CD4-positive, alpha-beta T cell (primary cell): ENCODE data around the gene BCO2. TPM values are rescaled to one million over a fixed set of nuclear protein-coding genes. Genes with fewer than 3 reads are reported as not detected.

Source experiments
- ATAC-seq: fragments of 200-7000 bp; cut with Tn5 transposase; one replicate; pipeline ENCODE4 v1.10.0; 2022; ENCODE audit warnings: mild to moderate bottlenecking; ENCODE audit not compliant: poor library complexity
- CTCF ChIA-PET: fragments of 350-600 bp; sonication (Branson Sonifier 250); formaldehyde crosslinking; loops from one replicate; lab custom pipeline; 2021; ENCODE audit warnings: antibody characterized with exemption, inconsistent platforms; lab: Charles Lee
- POLR2A ChIA-PET: fragments of 350-600 bp; sonication (Branson Sonifier 250); formaldehyde crosslinking; loops from one replicate; lab custom pipeline; 2021; ENCODE audit warnings: antibody characterized with exemption, inconsistent platforms; lab: Charles Lee
- DNase-seq, 14 experiments: peaks; one replicate each; pipeline ENCODE4 v3.0.0-alpha.2; 2013 to 2020; ENCODE audit warnings: mixed read lengths in 2 of 14
- H3K27ac ChIP-seq, 2 donors: one replicate each; pipeline versions ENCODE4 v1.5.1 to v1.7.0; 2013; ENCODE audit warnings: low read length in 2 of 2, low read depth in 1 of 2, mild to moderate bottlenecking in 1 of 2
- H3K27me3 ChIP-seq, 2 experiments: 1 replicate in 1 of 2; 2 replicates in 1 of 2; pipeline versions ENCODE4 v1.6.1 to v1.7.0; 2013; ENCODE audit warnings: low read length in 2 of 2, control low read depth in 1 of 2, mild to moderate bottlenecking in 1 of 2, moderate library complexity in 1 of 2; ENCODE audit not compliant: insufficient read depth in 2 of 2, control insufficient read depth in 1 of 2
- H3K36me3 ChIP-seq: one replicate; pipeline ENCODE4 v1.6.1; 2013; ENCODE audit warnings: low read length, control low read depth; ENCODE audit not compliant: insufficient read depth
- H3K4me1 ChIP-seq: one replicate; pipeline ENCODE4 v1.6.1; 2013; ENCODE audit warnings: low read length, control low read depth; ENCODE audit not compliant: insufficient read depth
- H3K4me3 ChIP-seq: one replicate; pipeline ENCODE4 v1.5.1; 2013; ENCODE audit warnings: mild to moderate bottlenecking, low read length, moderate library complexity
- H3K9me3 ChIP-seq, 2 experiments: 1 replicate in 1 of 2; 2 replicates in 1 of 2; pipeline versions ENCODE4 v1.6.1 to v1.7.0; 2013; ENCODE audit warnings: low read length in 2 of 2, mild to moderate bottlenecking in 2 of 2, control low read depth in 1 of 2, moderate library complexity in 1 of 2; ENCODE audit not compliant: control insufficient read depth in 1 of 2, insufficient read depth in 1 of 2
- H3K27ac Mint-ChIP-seq: one replicate; pipeline ENCODE4 v1.8.0; 2020; ENCODE audit warnings: mixed read lengths
- H3K27me3 Mint-ChIP-seq: one replicate; pipeline ENCODE4 v1.8.0; 2021; ENCODE audit warnings: mixed read lengths
- H3K36me3 Mint-ChIP-seq: one replicate; pipeline ENCODE4 v1.8.0; 2021; ENCODE audit warnings: low read depth, mixed read lengths
- H3K4me1 Mint-ChIP-seq: one replicate; pipeline ENCODE4 v1.8.0; 2021; ENCODE audit warnings: low read depth, mixed read lengths
- H3K4me3 Mint-ChIP-seq: one replicate; pipeline ENCODE4 v1.8.0; 2020; ENCODE audit warnings: mild to moderate bottlenecking, mixed read lengths
- H3K9me3 Mint-ChIP-seq: one replicate; pipeline ENCODE4 v1.8.0; 2020; ENCODE audit warnings: mixed read lengths
- CTCF ChIP-seq: fragments of 200-600 bp; IDR thresholded peaks from one replicate; pipeline ENCODE4 v1.8.0; 2022; ENCODE audit warnings: antibody characterized with exemption, mild to moderate bottlenecking
- intact Hi-C, 2 experiments: fragments of 100-400 bp; cut with DNase I in 1 of 2; cut with micrococcal nuclease in 1 of 2; formaldehyde crosslinking; loops; one replicate each; pipeline versions ENCODE4 v1.15.1 to v1.9.0; 2023 to 2025; cut with DNase I, micrococcal nuclease
- total RNA-seq, 174 experiments: library from RNA in 2 of 174; stranded (reverse) in 2 of 174; gene quantifications; one replicate each; pipeline ENCODE4 v1.2.3 and lab custom pipeline; 2021 to 2026

BCO2 gene
- total RNA-seq, 2 experiments from 2014 or later: 1.1 to 1.5 TPM

- no peak for TF ChIP-seq CTCF
- no peak for DNase-seq
- peaks cover 17% of the 10 kb centered on the region for H3K4me1 ChIP-seq
- CTCF ChIA-PET: interaction anchor here (4.2 kb wide), 1 partner anchor 51 kb away, joined by 27 read pairs; no protein-coding TSS in a partner anchor
- H3K27me3 ChIP-seq: no peaks in the 10 kb centered on the region
- no peak for ATAC-seq
- Mint-ChIP-seq H3K4me1 (peaks cover 20% of the 10 kb centered on the region), H3K36me3 (peaks cover 76% of the 10 kb centered on the region), H3K9me3 (no peaks in the 10 kb centered on the region), H3K27me3 (no peaks in the 10 kb centered on the region), H3K4me3 (no peak overlapping the region), H3K27ac (no peak overlapping the region)
- no peaks in the 10 kb centered on the region for H3K9me3 ChIP-seq
- H3K4me3 ChIP-seq: no peak overlapping the region
- no peak overlapping the region for H3K27ac ChIP-seq
- peaks cover 36% of the 10 kb centered on the region for H3K36me3 ChIP-seq
- POLR2A ChIA-PET: no interaction called here
- intact Hi-C loops: loop anchor here in 1 of 2 experiments (5.0 to 10.0 kb wide), 3 partner anchors 226 to 464 kb away; partner anchors contain the start of gene PPP2R1B
Measured at GRCh38 chr11:112229159-112229558, 53.8 kb downstream of the BCO2 start.

GRCh38 chr11:112229746-112230433, 54.6 kb downstream of the BCO2 start:
- H3K4me3 ChIP-seq: no peak overlapping the region
- H3K36me3 Mint-ChIP-seq: peaks cover 82% of the 10 kb centered on the region
- H3K27me3 Mint-ChIP-seq: no peaks in the 10 kb centered on the region
- H3K27ac ChIP-seq: no peak overlapping the region
- no peak for ATAC-seq
- POLR2A ChIA-PET: interaction anchor here (1.1 kb wide), 1 partner anchor 9 kb away, joined by 4 read pairs; no protein-coding TSS in a partner anchor
- H3K4me1 Mint-ChIP-seq: peaks cover 20% of the 10 kb centered on the region
- no peak for DNase-seq
- no peak overlapping the region for H3K27ac Mint-ChIP-seq
- CTCF ChIA-PET: interaction anchor here (1.2 kb wide), 2 partner anchors 33 to 50 kb away, joined by 3 to 7 read pairs; no protein-coding TSS in a partner anchor
- intact Hi-C loops: loop anchor here in 1 of 2 experiments (5.0 to 10.0 kb wide), 3 partner anchors 225 to 465 kb away; partner anchors contain the start of gene PPP2R1B
- peaks cover 17% of the 10 kb centered on the region for H3K4me1 ChIP-seq
- no peak for TF ChIP-seq CTCF
- no peaks in the 10 kb centered on the region for H3K9me3 Mint-ChIP-seq
- no peak overlapping the region for H3K4me3 Mint-ChIP-seq
- H3K36me3 ChIP-seq: peaks cover 36% of the 10 kb centered on the region
- H3K27me3 ChIP-seq: no peaks in the 10 kb centered on the region
- H3K9me3 ChIP-seq: no peaks in the 10 kb centered on the region

GRCh38 chr11:112231952-112232351, 56.6 kb downstream of the BCO2 start:
- Mint-ChIP-seq H3K4me3 (no peak overlapping the region), H3K9me3 (no peaks in the 10 kb centered on the region), H3K27ac (no peak overlapping the region), H3K4me1 (peaks cover 15% of the 10 kb centered on the region), H3K36me3 (peaks cover 89% of the 10 kb centered on the region), H3K27me3 (no peaks in the 10 kb centered on the region)
- H3K27me3 ChIP-seq: no peaks in the 10 kb centered on the region
- intact Hi-C loops: no loop called here
- no peaks in the 10 kb centered on the region for H3K9me3 ChIP-seq
- peaks cover 8% of the 10 kb centered on the region for H3K4me1 ChIP-seq
- CTCF ChIA-PET: interaction anchor here (0.8 to 1.6 kb wide), 2 partner anchors 49 kb away, joined by 5 to 8 read pairs; no protein-coding TSS in a partner anchor
- DNase-seq (no peak), ATAC-seq (no peak)
- H3K36me3 ChIP-seq: peaks cover 53% of the 10 kb centered on the region
- no peak overlapping the region for H3K27ac ChIP-seq
- no peak for TF ChIP-seq CTCF
- no peak overlapping the region for H3K4me3 ChIP-seq
- POLR2A ChIA-PET: no interaction called here
